ENCODE results near the gene FBXO11.

Gene FBXO11

DNA sequence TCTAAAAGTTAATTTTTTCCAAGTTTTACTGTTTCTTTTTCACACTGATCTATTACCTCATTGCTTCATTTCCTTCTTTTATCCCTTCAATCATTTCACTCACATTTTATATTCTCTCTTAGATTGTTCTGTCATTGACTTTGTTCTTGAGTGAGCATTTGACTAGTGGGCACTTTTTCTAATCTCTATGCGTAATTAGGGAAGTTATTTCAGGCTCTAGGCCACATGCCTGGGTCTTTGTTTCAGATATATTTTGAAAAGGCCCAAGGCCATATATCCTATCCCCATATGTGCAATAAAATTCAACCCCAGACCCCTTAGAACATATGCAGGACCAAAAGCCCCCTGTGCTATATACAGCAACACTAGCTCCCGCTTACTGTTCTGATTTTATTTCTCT is 62.1 kb downstream of the FBXO11 start:
- DNase-seq, result no peak

DNA sequence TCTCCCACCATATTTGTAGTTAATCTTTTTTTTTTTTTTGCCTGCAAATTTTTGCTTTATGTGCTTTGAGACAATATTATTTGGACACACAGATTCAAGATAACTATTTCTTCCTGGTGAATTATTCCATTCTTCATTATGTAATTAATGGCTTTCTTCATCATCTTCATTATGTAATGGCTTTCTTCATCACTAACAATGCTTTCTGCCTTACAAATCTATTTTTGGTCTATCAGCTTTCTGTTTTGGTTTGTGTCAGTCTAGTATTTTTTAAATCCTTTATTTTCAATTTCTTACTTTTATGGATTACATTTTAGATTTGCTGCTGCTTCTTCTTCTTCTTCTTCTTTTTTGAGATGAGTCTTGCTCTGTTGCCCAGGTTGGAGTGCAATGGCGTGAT is 62.9 kb downstream of the FBXO11 start:
- no peak for DNase-seq

- DNase-seq, result no peak
Observed at GRCh38 chr2:47842846-47843245, 63.5 kb downstream of the FBXO11 start.

DNA sequence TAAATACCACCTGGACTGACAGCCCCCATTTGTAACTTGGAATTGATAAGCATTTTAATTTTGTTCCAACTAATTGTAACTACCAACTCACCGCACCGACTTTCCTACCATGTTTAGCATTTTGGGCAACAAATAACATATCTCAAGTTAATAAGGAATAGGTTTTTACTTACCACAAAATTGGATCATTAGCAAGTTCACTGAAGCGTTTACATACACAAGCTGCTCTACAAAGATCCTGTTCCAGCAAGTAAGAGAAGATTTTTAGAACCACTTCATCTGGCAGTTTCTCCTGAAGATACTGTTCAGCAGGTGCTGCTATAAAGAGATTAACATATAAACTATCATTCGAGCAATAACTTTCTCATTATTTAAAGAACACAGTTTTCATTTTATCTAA is 67.6 kb downstream of the FBXO11 start:
- DNase-seq, result no peak

- DNase-seq, result no peak
Observed at GRCh38 chr2:47838249-47838648, 68.0 kb downstream of the FBXO11 start.

DNA sequence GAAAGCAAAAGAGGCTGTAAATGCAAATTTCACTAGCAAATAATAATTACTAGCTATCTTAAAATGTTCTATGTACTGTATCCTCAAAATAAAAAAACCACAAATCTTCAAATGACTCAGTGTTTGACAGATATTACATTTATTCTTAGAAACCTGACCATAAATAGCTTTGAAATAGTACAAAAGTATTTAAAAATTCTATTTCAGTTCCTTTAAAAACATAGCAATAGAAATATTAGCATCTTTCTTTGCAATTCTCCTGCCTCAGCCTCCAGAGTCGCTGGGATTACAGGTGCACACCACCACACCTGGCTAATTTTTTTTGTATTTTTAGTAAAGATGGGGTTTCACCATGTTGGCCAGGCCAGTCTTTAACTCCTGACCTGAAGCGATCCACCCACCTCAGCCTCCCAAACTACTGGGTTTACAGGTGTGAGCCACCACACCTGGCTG is 72.8 kb downstream of the FBXO11 start:
- DNase-seq, result no peak

DNA sequence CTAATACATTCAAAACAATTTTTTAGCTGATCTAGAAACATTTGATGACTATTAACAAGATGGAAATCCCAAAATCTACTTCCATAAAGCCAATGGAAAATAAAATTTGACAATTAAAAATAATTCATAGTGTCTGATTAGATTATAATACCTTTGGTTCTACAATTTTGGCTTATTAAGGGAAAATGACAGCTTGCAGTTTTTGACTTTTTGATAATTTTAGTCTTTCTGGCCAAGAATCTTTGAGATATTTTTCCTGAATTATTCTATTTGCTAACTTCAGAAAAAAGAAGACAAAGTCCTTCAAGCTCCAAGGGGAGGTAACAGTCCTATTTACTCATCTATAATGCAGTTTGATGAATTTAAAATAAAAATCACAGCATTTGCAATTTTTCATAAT is 83.8 kb downstream of the FBXO11 start:
- DNase-seq, result no peak

GRCh38 chr2:47819834-47820233 is 86.5 kb downstream of the FBXO11 start:
- no peak for DNase-seq

DNA sequence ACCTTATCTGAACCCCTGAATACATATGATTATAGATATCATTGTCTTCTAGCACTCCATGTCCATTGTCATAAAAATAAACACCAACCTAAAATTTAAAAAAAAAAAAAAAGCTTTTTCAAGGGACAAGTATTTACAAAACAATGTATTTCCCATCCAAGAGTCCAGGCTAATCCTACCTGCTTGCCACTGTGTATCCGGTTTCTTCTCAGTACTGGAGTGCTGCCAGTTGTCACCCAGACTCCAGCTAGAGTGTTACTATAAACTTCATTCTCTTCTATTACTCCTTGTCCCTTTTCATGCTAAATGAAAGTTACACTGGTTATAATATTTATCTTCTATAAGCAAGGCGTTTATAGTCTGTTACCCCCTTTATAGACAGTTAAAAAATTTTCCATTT is 87.5 kb downstream of the FBXO11 start:
- DNase-seq, result no peak

DNA sequence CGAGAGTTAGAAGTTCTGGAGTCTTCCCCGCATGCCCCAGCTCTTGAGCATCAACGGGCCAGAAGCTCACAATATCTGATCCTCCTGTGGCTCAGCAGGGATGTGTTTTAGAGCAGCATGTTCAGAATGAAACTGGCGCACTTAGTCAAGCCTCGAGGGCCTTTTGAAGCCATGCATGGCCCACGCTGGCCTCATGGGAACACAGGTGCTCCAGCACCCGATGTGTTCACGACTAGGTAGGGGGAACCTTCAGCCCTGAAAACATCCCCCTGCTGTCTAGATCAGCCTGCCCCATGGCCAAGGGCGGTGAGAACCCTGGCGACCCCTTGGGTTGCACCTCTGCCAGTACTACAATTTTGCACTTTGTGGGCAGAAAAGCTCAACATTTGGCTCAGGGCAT is 90.5 kb downstream of the FBXO11 start:
- DNase-seq, result no peak

- DNase-seq, result no peak
Observed at GRCh38 chr2:47811668-47812067, 94.6 kb downstream of the FBXO11 start.

GRCh38 chr2:47810850-47811249 is 95.4 kb downstream of the FBXO11 start:
- DNase-seq, result no peak

DNA sequence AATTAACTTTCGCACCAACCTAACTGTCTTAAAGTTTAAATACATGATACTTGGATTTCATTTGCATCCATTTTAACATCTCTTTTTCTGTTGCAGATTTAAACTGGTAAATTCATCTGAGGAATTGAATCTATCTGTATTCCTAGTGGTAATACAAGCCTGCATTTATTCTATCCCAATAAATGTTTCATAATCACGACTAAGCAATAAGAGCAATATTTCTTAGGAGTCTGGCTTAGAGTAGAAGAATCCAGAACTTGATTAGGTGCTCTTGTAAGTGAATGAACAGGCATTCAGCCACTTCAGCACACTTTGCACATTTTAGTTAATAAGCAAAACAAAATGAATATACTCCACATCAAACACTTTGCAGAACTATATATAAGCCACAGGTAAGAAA is 96.4 kb downstream of the FBXO11 start:
- no peak for DNase-seq

GRCh38 chr2:47808614-47809013 is 97.7 kb downstream of the FBXO11 start:
- DNase-seq, result no peak

DNA sequence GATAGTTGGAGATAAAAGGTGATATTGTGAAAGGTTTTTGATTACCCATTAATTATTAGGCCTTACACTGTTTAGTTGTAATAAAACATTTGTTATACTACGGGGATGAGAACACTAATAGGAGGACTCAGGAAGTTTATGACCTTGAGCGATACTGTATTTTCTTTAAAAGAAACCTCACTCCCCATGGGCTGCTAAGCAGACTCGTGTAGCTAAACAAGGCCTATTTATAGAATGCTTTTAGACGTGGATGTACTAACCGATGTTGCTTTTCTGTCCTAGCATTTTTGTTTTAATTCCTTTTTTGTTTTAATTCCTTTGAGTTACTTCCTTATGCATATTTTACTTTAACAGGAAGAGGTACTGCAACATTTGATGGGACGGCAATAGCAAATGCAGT is 100.4 kb downstream of the FBXO11 start:
- DNase-seq, result no peak

- DNase-seq, result no peak
Observed at GRCh38 chr2:47803770-47804169, 102.5 kb downstream of the FBXO11 start.

- DNase-seq, result no peak
Observed at GRCh38 chr2:47803363-47803762, 102.9 kb downstream of the FBXO11 start.

DNA sequence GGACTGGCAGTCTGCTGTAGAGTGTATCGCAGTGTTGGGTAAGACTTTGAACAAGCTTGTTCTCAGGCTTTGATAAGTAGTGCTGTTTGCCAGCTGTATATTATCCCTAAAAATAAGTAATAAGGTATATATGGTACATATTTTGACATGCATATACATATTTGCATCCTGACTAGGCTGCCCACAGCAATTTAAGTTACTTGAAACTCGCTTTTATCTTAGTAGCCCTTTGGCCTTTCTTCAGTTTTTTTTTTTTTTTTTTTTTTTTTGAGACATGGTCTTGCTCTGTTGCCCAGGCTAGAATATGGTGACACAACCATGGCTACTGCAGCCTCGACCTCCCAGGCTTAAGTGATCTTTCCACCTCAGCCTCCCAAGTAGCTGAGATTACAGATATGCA is 105.2 kb downstream of the FBXO11 start:
- no peak for DNase-seq

- no peak for DNase-seq
Observed at GRCh38 chr2:47799031-47799609, 107.2 kb downstream of the FBXO11 start.

GRCh38 chr2:47798631-47799030 is 107.7 kb downstream of the FBXO11 start:
- DNase-seq, result no peak

DNA sequence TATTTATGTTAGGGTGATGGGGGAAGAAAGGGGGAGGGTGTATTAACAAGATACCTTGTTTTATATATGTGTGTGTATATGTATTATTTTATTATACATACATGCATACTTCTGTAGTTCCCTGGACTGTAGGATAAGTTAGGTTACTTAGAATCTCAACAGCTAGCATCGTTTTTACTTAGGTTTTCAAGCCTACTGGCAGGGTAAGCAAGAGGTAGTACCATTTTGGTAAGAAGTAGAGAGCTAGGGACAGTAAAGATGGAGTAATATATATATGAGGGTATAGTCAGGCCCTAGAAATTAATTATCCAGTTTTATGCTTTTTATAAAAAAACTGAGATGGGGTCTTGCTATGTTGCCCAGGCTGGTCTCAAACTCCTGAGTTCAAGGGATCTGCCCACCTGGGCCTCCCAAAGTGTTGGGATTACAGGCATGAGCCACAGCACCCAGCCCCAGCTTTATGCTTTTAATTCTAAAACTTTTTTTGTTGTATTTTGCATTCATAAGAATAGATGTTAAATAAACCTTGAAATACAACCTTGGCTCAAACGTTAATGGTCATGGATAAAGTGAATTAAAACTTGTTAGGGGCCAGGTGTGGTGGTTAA is 110.1 kb downstream of the FBXO11 start:
- DNase-seq, result no peak

- no peak for DNase-seq
Observed at GRCh38 chr2:47785986-47786385, 120.3 kb downstream of the FBXO11 start.

GRCh38 chr2:47784352-47784851 is 121.9 kb downstream of the FBXO11 start:
- no peak for DNase-seq

GRCh38 chr2:47783486-47784351 is 122.6 kb downstream of the FBXO11 start:
- peak; percentile 80 for DNase-seq

Data from NCI-H1436 (cell line).